ENCODE data around the gene SCART1.

GRCh38 chr10:133442191-133442966 lies 11.4 kb upstream of the SCART1 start:
- TF ChIP-seq CTCF (IDR thresholded peaks at IDR 0.05) (no peak), POLR2AphosphoS5 (IDR thresholded peaks at IDR 0.05; ENCODE audit: insufficient read depth in 1 of 2, low read depth in 1 of 2) (no peak)

All from vagina (tissue), 2 donors.